Stimulated activated CD4-positive, alpha-beta T cell treated with anti-CD3 and anti-CD28 coated beads, Interleukin-15, amount 100 ng/mL, for 1 hour (primary cell): ENCODE measurements around the gene ASF1B.
A peak's percentile ranks its signal among the peaks of the same experiment; 100 is the strongest.

Experiments
- DNase-seq, 2 donors: peaks; one replicate each; pipeline ENCODE4 v3.0.0-alpha.2; 2020; ENCODE audit warnings: low read depth in 1 of 2, low spot score in 1 of 2

Gene ASF1B

DNA sequence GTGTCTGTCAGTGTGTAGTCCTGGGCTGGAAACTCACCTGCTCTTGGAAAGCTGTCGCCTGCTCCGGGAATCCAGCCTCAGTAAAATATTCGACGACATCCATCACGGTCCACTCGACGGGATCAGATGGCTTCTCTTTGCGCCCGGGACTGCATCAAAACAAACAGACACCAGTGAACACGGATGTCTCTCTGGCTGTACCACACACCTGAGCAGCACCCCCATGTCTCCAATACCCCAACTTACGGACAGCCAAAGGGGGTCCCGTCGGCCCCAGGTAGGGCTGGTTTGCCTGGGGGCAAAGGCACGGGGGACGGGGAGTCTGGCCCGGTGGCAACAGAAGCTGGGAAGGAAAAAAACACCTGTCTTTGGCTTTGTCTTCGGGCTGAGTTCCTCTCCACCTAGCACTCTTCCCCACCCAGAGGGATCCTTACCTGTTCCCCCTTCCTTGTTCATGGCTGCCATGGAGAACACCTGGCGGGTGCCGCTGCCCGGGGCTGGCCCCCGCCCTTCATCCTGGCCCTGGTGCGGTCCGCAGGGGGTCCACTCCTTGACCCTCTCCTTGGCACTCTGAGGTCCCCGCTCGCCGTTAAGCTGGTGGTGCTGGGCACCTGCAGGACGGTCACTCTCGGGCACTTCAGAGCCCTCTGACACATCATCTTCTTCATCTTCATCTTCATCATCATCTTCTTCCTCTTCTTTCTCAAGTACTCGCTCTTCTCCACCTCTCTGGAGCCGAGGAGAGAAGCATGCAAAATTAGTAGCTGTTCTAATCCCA, 47.6 kb downstream of the ASF1B start:
- no peak for DNase-seq

DNA sequence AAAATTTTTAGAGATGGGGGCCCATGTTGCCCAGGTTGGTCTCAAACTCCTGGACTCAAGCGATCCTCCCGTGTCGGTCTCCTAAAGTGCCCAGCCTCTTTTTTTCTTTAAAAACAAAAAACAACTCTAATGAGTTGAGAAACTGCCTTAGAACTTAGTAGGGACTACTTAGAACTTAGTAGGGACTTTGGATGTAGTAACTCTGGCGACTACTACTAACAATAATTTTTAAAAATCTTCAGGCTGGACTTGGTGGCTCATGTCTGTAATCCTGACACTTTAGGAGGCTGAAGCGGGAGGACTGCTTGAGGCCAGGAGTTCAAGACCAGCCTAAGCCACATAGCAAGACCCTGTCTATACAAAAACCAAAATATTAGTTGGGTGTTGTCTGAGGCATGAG, 50.3 kb downstream of the ASF1B start:
- no peak for DNase-seq

DNA sequence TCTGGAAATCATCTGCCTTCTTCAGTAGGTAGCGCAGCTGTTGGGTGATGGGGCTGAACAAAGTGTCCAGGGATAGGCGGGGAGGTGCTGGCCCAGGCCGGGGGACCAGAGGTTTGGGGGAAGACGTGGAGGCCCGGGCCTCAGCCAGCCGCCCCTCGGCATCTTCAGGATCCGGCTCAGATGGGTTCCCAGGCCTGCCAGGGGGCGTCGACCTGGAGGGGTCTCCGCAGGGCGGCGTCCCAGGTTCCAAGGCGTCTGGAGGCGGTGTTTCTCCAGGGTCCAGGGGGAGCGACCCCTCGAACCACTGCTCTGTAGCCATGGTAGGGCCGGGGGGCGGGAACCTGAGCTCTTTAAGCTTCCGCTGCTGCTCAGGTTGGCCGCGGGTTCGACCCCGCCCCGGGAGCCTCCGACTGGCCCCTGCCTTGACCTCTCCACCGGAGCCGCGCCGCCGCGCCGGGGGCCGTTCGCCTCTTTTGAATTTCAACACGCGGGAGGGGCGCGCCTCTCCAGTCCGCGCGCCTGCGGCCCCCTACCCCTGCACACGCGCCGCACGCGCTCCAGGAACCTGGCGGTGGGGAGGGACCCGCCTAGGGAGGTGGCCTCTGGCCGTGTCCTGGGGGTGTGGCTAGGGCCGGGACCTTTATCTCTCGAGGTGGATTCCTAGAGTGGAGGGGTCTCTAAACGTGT, 50.9 kb downstream of the ASF1B start, which contains the start of gene C19orf67:
Gene C19orf67, minus strand, starts transcription at position 475 of the 687 bp plus-strand sequence. Its CDS starts 156 bp downstream, at position 319.
- DNase-seq = no peak

DNA sequence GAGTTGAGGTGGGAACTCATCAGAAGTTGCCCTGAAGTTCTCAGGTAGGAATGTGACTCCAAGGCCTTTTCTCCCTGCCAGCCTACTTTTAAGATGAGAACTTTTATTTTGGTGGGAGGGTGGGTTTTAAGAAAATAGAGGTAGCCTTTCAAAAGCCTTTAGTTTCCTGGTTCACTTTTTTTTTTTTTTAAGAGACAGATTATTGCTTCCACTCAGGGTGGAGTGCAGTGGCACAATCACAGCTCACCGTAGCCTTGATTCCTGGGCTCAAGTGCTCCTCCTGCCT, 53.8 kb downstream of the ASF1B start:
- no peak for DNase-seq

DNA sequence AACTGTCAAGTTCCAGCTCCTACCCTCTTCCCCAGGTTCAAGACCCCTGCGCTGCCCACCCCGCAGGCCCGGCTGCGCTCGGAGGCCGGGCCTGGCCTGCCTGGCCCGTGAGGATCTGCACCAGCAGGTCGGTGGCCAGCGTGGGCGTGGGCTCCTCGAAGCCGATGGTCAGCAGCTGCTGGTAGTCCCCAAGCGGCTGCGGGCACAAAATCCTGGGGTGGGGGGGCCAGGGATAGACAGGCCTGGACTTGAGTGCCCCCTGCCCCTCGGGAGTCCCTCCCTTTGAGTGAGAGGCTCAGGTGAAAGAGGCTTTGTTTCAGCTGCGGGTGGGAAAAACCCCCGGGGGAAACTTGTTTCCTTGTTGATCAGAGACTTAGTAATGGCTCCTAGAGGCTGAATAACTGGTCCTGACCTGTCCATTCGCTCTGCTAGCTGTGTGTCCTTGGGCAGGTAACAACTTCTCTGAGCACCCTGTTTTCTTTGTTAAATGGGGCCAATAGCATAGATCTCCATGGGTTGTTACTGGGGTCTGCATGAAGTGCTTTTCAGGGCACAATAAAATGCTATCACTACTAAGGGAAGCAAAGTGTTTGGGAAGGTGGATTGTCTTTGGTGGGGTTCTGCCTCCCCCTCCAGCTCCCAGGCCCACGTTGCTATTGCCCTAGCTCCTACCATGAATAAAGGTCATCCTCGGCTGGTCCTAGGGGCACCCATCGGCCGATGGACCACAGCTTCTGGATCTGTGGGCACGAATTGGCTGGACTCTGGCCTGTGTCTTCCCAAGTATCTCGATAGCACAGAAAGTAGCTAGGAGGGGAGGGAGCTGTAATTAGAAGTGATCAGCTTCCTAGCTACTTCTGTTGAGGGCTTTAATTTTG, 54.4 kb downstream of the ASF1B start:
- DNase-seq = no peak

DNA sequence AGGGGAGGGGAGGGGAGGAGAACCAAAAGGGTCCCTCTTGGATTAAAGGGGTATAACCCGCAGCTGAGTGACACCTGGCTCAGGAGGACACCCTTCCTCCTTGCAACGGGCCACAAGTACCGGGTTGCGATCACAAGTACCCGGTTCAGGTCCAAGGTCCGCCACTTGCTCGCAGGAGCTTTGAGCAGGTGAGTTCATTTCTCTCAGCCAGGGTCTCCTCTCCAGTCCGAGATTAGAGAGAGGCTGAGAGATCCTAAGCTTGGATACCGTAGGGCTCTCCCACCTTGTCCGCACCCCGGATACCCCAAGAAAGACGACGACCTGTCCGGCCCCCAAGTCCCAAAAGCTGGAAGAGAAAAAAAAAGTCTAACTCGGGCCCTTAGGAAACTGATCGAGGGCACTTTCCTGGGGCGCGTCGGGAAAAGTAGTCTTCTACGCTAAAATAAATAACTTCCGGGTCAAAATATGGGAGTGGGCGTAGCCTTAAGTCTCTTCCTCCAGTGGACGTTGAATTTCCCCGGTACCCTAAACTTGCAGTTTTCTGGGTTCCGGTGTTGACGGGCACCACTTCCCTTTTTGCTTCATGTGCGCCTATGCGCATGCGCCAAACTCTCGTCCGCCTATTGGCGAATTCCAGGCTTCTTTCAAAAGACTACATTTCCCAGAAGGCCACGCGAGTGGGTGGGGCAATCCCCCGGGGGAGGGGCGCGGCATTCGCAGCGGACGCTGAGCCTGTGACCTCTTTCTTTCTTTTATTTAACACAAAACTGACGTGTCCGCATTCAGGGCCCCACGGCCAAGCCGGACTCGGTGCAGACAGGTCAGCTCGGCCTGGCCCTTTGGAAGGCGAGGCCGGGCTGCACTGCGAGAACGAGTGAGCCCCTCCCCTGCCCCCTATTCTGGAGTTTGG, 55.2 kb downstream of the ASF1B start:
- DNase-seq = peak; percentile 97 to 98

DNA sequence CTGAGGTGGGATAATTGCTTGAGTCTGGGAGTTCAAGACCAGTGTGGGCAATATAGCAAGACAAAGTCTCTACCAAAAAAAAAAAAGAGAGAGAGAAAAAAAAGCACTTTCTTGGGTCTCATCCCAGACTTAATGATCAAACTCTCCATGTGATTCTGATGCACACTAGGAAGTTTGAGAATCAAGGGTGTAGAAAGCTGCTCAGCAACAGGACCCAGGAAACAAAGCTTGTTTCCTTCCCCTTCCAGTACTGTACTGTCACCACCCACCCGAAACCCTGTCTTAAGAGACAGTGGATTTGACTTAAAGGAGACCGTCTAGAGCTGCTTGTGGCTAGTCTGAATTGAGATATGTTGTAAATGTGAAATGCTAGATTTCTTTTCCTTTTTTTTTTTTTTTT, 58.0 kb downstream of the ASF1B start:
- DNase-seq = no peak

DNA sequence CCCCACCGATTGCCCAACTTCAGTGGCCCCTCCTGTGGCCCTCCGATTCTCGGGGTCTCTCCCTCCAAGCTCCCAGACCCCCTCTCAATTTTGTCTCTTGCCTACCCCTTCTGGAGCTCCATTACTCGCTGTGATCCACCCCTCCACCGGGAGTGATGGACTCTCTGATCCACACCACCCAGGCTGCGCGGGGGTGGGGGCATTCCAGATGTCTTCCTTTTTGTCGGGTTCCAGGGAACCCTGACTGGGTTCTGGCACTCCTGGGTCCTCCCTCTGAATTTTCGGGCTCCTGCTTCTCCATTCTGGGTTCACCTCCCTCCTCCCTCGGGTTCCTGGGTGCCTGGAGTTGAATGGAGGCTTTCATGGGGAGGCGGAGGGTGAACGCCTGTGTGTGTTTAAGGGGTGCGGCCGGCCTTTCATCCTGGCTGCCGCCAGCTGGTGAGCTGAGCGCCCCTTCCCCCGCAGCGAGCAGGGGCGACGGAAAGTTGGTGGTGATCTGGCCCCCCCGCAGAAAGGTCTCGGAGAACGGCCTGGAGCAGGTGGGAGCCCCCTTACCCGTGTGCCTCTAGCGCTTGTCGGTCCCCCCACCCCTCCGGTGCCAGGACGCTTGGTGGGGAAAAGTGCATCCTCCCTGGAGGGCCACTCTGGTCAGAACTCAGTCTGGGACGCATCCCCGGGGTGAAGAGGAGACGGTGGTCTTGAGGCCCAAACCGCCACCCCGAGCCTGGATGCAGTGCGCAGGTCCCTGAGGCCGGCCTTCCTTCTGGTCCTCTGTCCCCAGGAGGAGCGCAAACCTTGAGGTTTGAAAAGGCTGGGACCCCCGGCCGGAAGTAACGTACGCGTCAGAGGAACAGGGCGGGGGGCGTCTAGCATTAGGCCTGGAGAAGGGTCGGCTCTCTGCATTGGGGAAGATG, 62.2 kb downstream of the ASF1B start:
- no peak for DNase-seq

DNA sequence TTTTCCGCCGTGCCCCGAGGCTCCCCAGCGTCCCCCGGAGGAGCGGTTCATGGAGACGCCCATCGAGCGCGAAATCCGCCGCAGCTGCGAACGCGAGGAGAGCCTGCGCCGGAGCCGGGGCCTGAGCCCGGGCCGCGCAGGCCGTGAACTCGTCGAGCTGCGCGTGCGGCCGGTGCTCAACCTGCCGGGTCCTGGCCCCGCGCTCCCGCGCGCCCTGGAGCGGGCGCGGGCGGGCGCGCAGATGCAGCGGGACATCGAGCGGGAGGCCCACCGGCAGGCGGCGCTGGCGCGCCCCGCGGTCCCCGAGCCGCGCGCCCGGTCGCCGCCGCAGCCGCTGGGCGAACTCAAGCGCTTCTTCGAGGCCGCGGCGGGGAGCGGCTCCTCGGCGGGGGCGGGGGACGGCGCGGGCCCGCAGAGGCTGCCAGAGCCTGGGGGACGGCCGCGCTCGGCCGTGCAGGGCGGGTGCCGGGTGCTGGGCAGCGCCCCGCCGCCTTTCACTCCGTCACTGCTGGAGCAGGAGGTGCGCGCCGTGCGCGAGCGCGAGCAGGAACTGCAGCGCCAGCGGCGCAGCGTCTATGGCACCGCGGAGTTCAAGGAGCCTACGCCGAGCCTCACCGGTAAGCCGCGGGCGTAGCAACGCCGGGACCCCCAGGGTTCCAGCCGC, 63.0 kb downstream of the ASF1B start:
- peak; percentile 63 to 70 for DNase-seq

DNA sequence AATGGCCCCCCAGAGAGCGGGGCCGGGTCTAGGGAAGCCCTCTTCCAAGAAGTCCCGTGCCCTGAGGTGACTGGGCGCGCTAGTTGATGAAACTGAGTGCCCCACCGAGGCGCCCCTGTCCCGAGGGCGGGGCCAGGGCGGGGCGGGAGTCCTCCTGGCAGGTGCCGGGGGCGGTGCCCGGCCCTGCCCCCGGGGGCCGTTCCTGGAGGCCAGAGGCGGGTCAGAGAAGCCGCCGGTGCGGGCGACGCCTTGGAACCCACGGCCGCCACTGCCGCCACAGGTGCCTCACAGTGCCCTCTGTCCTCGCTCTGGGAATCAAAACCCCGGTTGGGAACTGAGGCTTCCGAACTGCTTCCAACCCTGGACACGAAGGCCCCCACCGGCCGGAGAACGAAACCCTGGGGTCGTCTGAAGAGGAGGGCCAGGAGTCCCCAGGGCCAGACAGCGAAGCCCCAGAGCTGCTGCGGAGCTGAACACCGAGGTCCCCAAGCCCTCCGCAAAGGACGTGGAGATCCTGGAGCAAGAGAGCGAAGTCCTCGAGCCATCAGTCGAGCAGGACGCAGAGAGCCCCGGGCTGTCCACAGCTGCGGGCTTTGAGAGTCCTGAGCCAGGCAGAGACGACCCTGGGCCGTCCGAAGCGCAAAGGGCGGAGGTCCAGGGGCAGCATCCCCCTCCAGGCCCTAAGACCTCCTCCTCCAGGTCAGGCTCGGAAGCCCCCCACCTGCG, 63.7 kb downstream of the ASF1B start, which contains the start of gene MISP3:
Gene MISP3, plus strand, starts transcription at position 252 of the 726 bp plus-strand sequence. CDS start 524 bp downstream, outside the sequence.
- no peak for DNase-seq

DNA sequence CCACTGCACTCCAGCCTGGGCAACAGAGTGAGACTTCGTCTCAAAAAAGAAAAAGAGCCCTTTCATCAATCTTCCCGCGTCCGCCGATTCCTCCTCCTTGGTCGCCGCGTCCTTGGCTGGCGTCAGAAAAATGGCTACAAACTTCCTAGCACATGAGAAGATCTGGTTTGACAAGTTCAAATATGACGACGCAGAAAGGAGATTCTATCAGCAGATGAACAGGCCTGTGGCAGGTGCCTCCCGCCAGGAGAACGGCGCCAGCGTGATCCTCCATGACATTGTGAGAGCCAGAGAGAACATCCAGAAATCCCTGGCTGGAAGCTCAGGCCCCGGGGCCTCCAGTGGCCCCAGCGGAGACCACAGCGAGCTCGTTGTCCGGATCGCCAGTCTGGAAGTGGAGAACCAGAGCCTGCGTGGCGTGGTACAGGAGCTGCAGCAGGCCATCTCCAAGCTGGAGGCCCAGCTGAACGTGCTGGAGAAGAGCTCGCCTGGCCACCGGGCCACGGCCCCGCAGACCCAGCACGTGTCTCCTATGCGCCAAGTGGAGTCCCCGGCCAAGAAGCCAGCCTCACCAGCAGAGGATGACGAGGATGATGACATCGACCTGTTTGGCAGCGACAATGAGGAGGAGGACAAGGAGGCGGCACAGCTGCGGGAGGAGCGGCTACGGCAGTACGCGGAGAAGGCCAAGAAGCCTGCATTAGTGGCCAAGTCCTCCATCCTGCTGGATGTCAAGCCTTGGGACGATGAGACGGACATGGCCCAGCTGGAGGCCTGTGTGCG, 65.9 kb downstream of the ASF1B start:
- no peak for DNase-seq
